Smooth muscle cell (in vitro differentiated cells): ENCODE data around the gene CSTB. TPM values are rescaled to one million over a fixed set of nuclear protein-coding genes. Genes with fewer than 3 reads are reported as not detected.

ENCODE experiments used
- DNase-seq: peaks from one replicate; lab custom pipeline; 2025; ENCODE audit not compliant: unreplicated experiment; lab: John Stamatoyannopoulos, UW
- H2AFZ ChIP-seq: fragments of 200-600 bp; sonication (generic); 2 replicates; pipeline ENCODE4 v1.6.0; 2016; ENCODE audit warnings: antibody characterized with exemption, low read depth, mild to moderate bottlenecking
- H3F3A ChIP-seq: fragments of 200-600 bp; sonication (generic); 2 replicates; pipeline ENCODE4 v1.6.0; 2017; ENCODE audit warnings: antibody characterized with exemption, low read depth
- H3K27ac ChIP-seq: fragments of 200-600 bp; sonication (generic); 2 replicates; pipeline ENCODE4 v1.5.1; 2016; ENCODE audit warnings: low read depth, mild to moderate bottlenecking
- H3K27me3 ChIP-seq: fragments of 200-600 bp; sonication (generic); 2 replicates; pipeline ENCODE4 v1.6.1; 2016; ENCODE audit warnings: low read depth, mild to moderate bottlenecking
- H3K36me3 ChIP-seq: fragments of 200-600 bp; sonication (generic); 2 replicates; pipeline ENCODE4 v1.5.1; 2016; ENCODE audit warnings: low read depth
- H3K4me1 ChIP-seq: fragments of 200-600 bp; sonication (generic); 2 replicates; pipeline ENCODE4 v1.5.1; 2016; ENCODE audit warnings: low read depth
- H3K4me2 ChIP-seq: fragments of 200-600 bp; sonication (generic); 2 replicates; pipeline ENCODE4 v1.6.0; 2016; ENCODE audit warnings: mild to moderate bottlenecking
- H3K4me3 ChIP-seq: fragments of 200-600 bp; sonication (generic); 2 replicates; pipeline ENCODE4 v1.5.1; 2016; ENCODE audit warnings: mild to moderate bottlenecking
- H3K79me2 ChIP-seq: fragments of 200-600 bp; sonication (generic); 2 replicates; pipeline ENCODE4 v1.6.0; 2016; ENCODE audit warnings: low read depth, mild to moderate bottlenecking
- H3K9ac ChIP-seq: fragments of 200-600 bp; sonication (generic); 2 replicates; pipeline ENCODE4 v1.6.0; 2016; ENCODE audit warnings: low read depth
- H3K9me3 ChIP-seq: fragments of 200-600 bp; sonication (generic); replicated peaks from 2 replicates; pipeline ENCODE4 v1.5.1; 2016; ENCODE audit warnings: low read depth
- H4K20me1 ChIP-seq: fragments of 200-600 bp; sonication (generic); 2 replicates; pipeline ENCODE4 v1.6.0; 2016; ENCODE audit warnings: low read depth
- CTCF ChIP-seq: fragments of 200-600 bp; sonication (generic); IDR thresholded peaks from 2 replicates; pipeline ENCODE4 v1.5.1; 2017; ENCODE audit warnings: borderline replicate concordance, mild to moderate bottlenecking, antibody characterized with exemption; ENCODE audit not compliant: insufficient read depth, poor library complexity, severe bottlenecking
- WGBS: methylation state at CpG from one replicate; pipeline ENCODE4 v1.1.7; 2016; ENCODE audit warnings: low lambda C conversion rate; 5-methylcytosine and 5-hydroxymethylcytosine counted together
- polyA plus RNA-seq: library from polyadenylated mRNA; unstranded; fragments of >200 nt; fragmentation: Nextera tagmentation; extraction: Ambion mirVana; gene quantifications from 2 replicates; pipeline ENCODE4 v1.2.1, GENCODE V29; 2016
- total RNA-seq: library from RNA; depleted of rRNA; stranded (reverse); fragments of >200 nt; gene quantifications from 2 replicates; pipeline ENCODE4 v1.2.3, GENCODE V29; 2014

CSTB gene
- total and polyA plus RNA-seq, 2 experiments from 2014 or later = 29.9 to 74.0 TPM

GRCh38 chr21:43754948-43755781 lies 20.9 kb downstream of the CSTB start:
- Histone ChIP-seq H3K36me3 (no peaks in the 10 kb centered on the region), H3K4me2 (no peak overlapping the region), H4K20me1 (peaks cover 3% of the 10 kb centered on the region), H3K4me3 (no peak overlapping the region), H3K27ac (no peak overlapping the region), H3K9me3 (no peaks in the 10 kb centered on the region), H3K27me3 (no peaks in the 10 kb centered on the region), H3K9ac (no peak overlapping the region), H3K79me2 (no peaks in the 10 kb centered on the region), H3K4me1 (no peaks in the 10 kb centered on the region), H3F3A (no peaks in the 10 kb centered on the region), H2AFZ (no peak overlapping the region)
- no peak for DNase-seq
- TF ChIP-seq CTCF = no peak
- WGBS = 94% methylated on average over 26 of the region's 26 CpGs

GRCh38 chr21:43753439-43753799 lies 22.7 kb downstream of the CSTB start:
- H3K27ac ChIP-seq = no peak overlapping the region

GRCh38 chr21:43752758-43753438 lies 23.2 kb downstream of the CSTB start:
- Histone ChIP-seq H3K27ac (no peak overlapping the region), H3K27me3 (no peaks in the 10 kb centered on the region), H3K9ac (no peak overlapping the region), H2AFZ (no peak overlapping the region), H4K20me1 (peaks cover 8% of the 10 kb centered on the region), H3K36me3 (no peaks in the 10 kb centered on the region), H3K4me3 (no peak overlapping the region), H3K4me1 (no peaks in the 10 kb centered on the region), H3K9me3 (no peaks in the 10 kb centered on the region), H3K4me2 (no peak overlapping the region), H3F3A (no peaks in the 10 kb centered on the region), H3K79me2 (no peaks in the 10 kb centered on the region)
- 97% methylated on average over 28 of the region's 28 CpGs for WGBS
- TF ChIP-seq CTCF = no peak
- no peak for DNase-seq

More at GRCh38 chr21:43753439-43753799, 22.7 kb downstream of the CSTB start:
- peaks cover 7% of the 10 kb centered on the region for H4K20me1 ChIP-seq
- no peaks in the 10 kb centered on the region for H3K79me2 ChIP-seq
- no peaks in the 10 kb centered on the region for H3K4me1 ChIP-seq
- H3K9ac ChIP-seq = no peak overlapping the region
- H3K9me3 ChIP-seq = no peaks in the 10 kb centered on the region
- no peaks in the 10 kb centered on the region for H3K36me3 ChIP-seq
- H3K4me3 ChIP-seq = no peak overlapping the region
- TF ChIP-seq CTCF = no peak
- no peaks in the 10 kb centered on the region for H3K27me3 ChIP-seq
- H2AFZ ChIP-seq = no peak overlapping the region
- WGBS = 96% methylated on average over 16 of the region's 16 CpGs
- H3F3A ChIP-seq = no peaks in the 10 kb centered on the region
- no peak overlapping the region for H3K4me2 ChIP-seq
- no peak for DNase-seq
